Natural killer cell (primary cell): ENCODE measurements around the gene RGS12. TPM values are rescaled to one million over a fixed set of nuclear protein-coding genes. Genes with fewer than 3 reads are reported as not detected.

Source experiments
- ATAC-seq, 3 donors: fragments of 150-1000 bp in 2 of 3; fragments of 200-7000 bp in 1 of 3; cut with Tn5 transposase; 1 replicate in 1 of 3; 2 replicates in 2 of 3; pipeline ENCODE4 v1.10.0; 2021; ENCODE audit warnings: mild to moderate bottlenecking in 2 of 3, moderate library complexity in 2 of 3
- DNase-seq, 2 donors: peaks; one replicate each; pipeline versions ENCODE4 v3.0.0 to v3.0.0-alpha.2; 2013 to 2021; ENCODE audit warnings: mixed read lengths in 1 of 2
- H3K27ac ChIP-seq: one replicate; pipeline ENCODE4 v1.5.1; 2013; ENCODE audit warnings: mild to moderate bottlenecking, low read length
- H3K27me3 ChIP-seq: one replicate; pipeline ENCODE4 v1.6.1; 2013; ENCODE audit warnings: low read length; ENCODE audit not compliant: control insufficient read depth, insufficient read depth
- H3K36me3 ChIP-seq: one replicate; pipeline ENCODE4 v1.6.1; 2013; ENCODE audit warnings: low read length; ENCODE audit not compliant: control insufficient read depth, insufficient read depth
- H3K4me1 ChIP-seq: one replicate; pipeline ENCODE4 v1.6.1; 2013; ENCODE audit warnings: low read length; ENCODE audit not compliant: control insufficient read depth, insufficient read depth
- H3K4me3 ChIP-seq: one replicate; pipeline ENCODE4 v1.5.1; 2013; ENCODE audit warnings: low read length
- H3K9me3 ChIP-seq: one replicate; pipeline ENCODE4 v1.6.1; 2013; ENCODE audit warnings: low read length; ENCODE audit not compliant: control insufficient read depth, insufficient read depth
- H3K27ac Mint-ChIP-seq, 2 donors: one replicate each; pipeline ENCODE4 v1.8.0; 2022; ENCODE audit warnings: mild to moderate bottlenecking in 2 of 2, mixed read lengths in 2 of 2, moderate library complexity in 1 of 2
- H3K27me3 Mint-ChIP-seq, 2 donors: one replicate each; pipeline ENCODE4 v1.8.0; 2022; ENCODE audit warnings: low read depth in 2 of 2, mixed read lengths in 2 of 2
- H3K36me3 Mint-ChIP-seq: one replicate; pipeline ENCODE4 v1.8.0; 2022; ENCODE audit warnings: mixed read lengths
- H3K4me1 Mint-ChIP-seq, 2 donors: one replicate each; pipeline ENCODE4 v1.8.0; 2022; ENCODE audit warnings: mixed read lengths in 2 of 2
- H3K4me3 Mint-ChIP-seq: one replicate; pipeline ENCODE4 v1.8.0; 2022; ENCODE audit warnings: mild to moderate bottlenecking, moderate library complexity, mixed read lengths
- H3K9me3 Mint-ChIP-seq, 2 donors: one replicate each; pipeline ENCODE4 v1.8.0; 2022; ENCODE audit warnings: mixed read lengths in 2 of 2
- WGBS: methylation state at CpG from one replicate; pipeline ENCODE4 v1.1.7; 2013; ENCODE audit warnings: missing lambda C conversion rate; ENCODE audit not compliant: insufficient coverage; 5-methylcytosine and 5-hydroxymethylcytosine counted together
- intact Hi-C: fragments of 100-400 bp; cut with micrococcal nuclease; formaldehyde crosslinking; loops from one replicate; pipeline ENCODE4 v1.14.2; 2022
- total RNA-seq, 4 donors: library from RNA; stranded (reverse); fragments of 120-200 nt in 1 of 4; gene quantifications; one replicate each; pipeline versions ENCODE4 v1.2.3 to v1.2.4, GENCODE V29; 2013 to 2022
- TF ChIP-seq, protein P1 (sequence below): fragments of 200-600 bp; IDR thresholded peaks from one replicate; pipeline ENCODE4 v1.8.0; 2022; ENCODE audit warnings: antibody characterized with exemption

Gene RGS12
- total RNA-seq, 3 donors from 2014 or later (not counting 1 experiment from before 2014, with no cell fraction given), result 10.5 to 12.3 (median 10.6) TPM

DNA sequence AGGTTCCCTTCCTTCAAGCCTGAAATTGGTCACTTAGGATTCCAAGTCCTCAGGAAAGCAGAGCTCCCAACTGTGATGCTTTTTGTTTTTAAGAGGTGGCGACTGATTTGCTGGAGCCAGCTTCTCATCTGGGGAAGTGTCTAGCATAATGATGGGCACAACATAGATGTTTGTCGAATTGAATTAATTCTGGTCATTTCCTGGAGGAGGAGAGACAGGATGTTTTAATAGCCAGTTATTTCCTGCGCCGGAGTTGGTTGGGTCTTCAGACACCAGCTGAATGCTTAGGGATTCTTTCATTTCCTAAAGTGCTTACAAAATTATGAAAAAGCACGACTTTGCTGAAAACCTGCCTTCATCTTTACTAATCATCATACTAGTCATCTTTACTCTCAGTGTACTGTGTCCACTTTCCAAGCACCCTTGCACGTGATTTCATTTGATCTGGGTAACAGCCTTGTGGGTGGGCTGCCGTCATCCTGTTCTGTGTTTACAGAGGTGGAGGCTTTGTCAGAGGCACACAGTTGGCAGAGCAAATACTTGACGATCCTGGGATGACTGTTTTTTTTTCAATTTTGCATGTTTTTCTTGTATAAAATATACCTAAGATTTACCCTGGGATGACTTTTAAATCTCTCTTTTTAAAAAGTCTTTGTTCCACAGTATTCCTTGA lies 49.5 kb downstream of the RGS12 start:
- H3K27me3 ChIP-seq, result no peaks in the 10 kb centered on the region
- 19% methylated on average over 8 of the region's 8 CpGs for WGBS
- H3K36me3 Mint-ChIP-seq, result no peaks in the 10 kb centered on the region
- no peak overlapping the region for H3K4me3 ChIP-seq
- peak overlapping the region in 1 of 2 donors; percentile 58 for H3K27ac Mint-ChIP-seq
- DNase-seq (peak in 1 of 2 donors; percentile 34), ATAC-seq (peak; percentile 37 to 81 (median 58))
- no peaks in the 10 kb centered on the region for H3K36me3 ChIP-seq
- H3K27ac ChIP-seq, result no peak overlapping the region
- H3K4me1 Mint-ChIP-seq, result peaks cover 21 to 24% of the 10 kb centered on the region in 2 donors
- TF ChIP-seq, protein P1, sequence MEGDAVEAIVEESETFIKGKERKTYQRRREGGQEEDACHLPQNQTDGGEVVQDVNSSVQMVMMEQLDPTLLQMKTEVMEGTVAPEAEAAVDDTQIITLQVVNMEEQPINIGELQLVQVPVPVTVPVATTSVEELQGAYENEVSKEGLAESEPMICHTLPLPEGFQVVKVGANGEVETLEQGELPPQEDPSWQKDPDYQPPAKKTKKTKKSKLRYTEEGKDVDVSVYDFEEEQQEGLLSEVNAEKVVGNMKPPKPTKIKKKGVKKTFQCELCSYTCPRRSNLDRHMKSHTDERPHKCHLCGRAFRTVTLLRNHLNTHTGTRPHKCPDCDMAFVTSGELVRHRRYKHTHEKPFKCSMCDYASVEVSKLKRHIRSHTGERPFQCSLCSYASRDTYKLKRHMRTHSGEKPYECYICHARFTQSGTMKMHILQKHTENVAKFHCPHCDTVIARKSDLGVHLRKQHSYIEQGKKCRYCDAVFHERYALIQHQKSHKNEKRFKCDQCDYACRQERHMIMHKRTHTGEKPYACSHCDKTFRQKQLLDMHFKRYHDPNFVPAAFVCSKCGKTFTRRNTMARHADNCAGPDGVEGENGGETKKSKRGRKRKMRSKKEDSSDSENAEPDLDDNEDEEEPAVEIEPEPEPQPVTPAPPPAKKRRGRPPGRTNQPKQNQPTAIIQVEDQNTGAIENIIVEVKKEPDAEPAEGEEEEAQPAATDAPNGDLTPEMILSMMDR, result no peak
- no peaks in the 10 kb centered on the region for H3K9me3 ChIP-seq
- no peaks in the 10 kb centered on the region for H3K9me3 Mint-ChIP-seq
- peaks cover 13% of the 10 kb centered on the region for H3K4me1 ChIP-seq
- H3K27me3 Mint-ChIP-seq, result peaks cover 0 to 2% of the 10 kb centered on the region in 2 donors
- H3K4me3 Mint-ChIP-seq, result no peak overlapping the region
- intact Hi-C loops, result no loop called here

Other genes starting within 250 kb of the RGS12 start
- not detected for gene HTT-AS, start 218.5 kb upstream of the RGS12 start, total RNA-seq
- 100 to 1,000 TPM; 132 to 175 (median 165) TPM for gene HTT, start 218.3 kb upstream of the RGS12 start, total RNA-seq
- gene MSANTD1, start 43.9 kb upstream of the RGS12 start, total RNA-seq, result 1 to 10 TPM in 2 of 3 donors, under 1 TPM in 1; 0.54 to 2.2 (median 1.8) TPM
- under 1 TPM in 2 of 3 donors, not detected in 1; 0.43 to 0.54 TPM for gene HGFAC, start 148.9 kb downstream of the RGS12 start, total RNA-seq
- 1 to 10 TPM; 1.3 to 2.9 (median 1.6) TPM for gene DOK7, start 170.3 kb downstream of the RGS12 start, total RNA-seq
- 10 to 100 TPM; 85.4 to 93.4 (median 87.3) TPM for gene LRPAP1, start 239.4 kb downstream of the RGS12 start, total RNA-seq